Measurements from ENCODE around the gene ALDH1L2. TPM values are rescaled to one million over a fixed set of nuclear protein-coding genes. Genes with fewer than 3 reads are reported as not detected.
"Not testable (repeated sequence)": the region's sequence is repeated elsewhere in the genome, so short reads cannot be mapped to it uniquely, and the experiment has no call there.

Gene ALDH1L2
- polyA plus RNA-seq, 1 donor (not counting 4 experiments of a cell fraction or from before 2014, with no cell fraction given), result 1.8 TPM

GRCh38 chr12:105100207-105100985 is 16.1 kb upstream of the ALDH1L2 start:
- H3K4me1 ChIP-seq (ENCODE audit: control insufficient read depth, extremely low read depth, insufficient read depth, low read length), result peaks cover 3% of the 10 kb centered on the region
- no peaks in the 10 kb centered on the region for H4K20me1 ChIP-seq (ENCODE audit: control insufficient read depth, extremely low read depth, insufficient read depth, low read length)
- no peak overlapping the region for H3K9ac ChIP-seq (ENCODE audit: control insufficient read depth, extremely low read depth, insufficient read depth, low read length)
- H3K36me3 ChIP-seq (ENCODE audit: control insufficient read depth in 2 of 2, extremely low read depth in 1 of 2, insufficient read depth in 2 of 2, low read length in 2 of 2), result no peaks in the 10 kb centered on the region
- dilution Hi-C loops (cut with MboI; ENCODE audit: extremely low pct_ligation_motif_present, low sequenced_read_pairs), result no loop called here
- no peak for DNase-seq (ENCODE audit: low read depth, low spot score)
- no peak for TF ChIP-seq EZH2 (IDR thresholded peaks at IDR 0.05; ENCODE audit: low read length)
- no peak for TF ChIP-seq CTCF (optimal IDR thresholded peaks at IDR 0.05 in 1 of 3, IDR thresholded peaks at IDR 0.05 in 1 of 3, conservative IDR thresholded peaks at IDR 0.05 in 1 of 3; ENCODE audit: extremely low read depth in 1 of 3, insufficient read depth in 2 of 3, low read length in 3 of 3)
- no peaks in the 10 kb centered on the region for H3K9me1 ChIP-seq (ENCODE audit: control insufficient read depth, extremely low read depth, insufficient read depth, low read length)
- no peaks in the 10 kb centered on the region for H3K79me2 ChIP-seq (ENCODE audit: control insufficient read depth, insufficient read depth, low read length)
- no peak overlapping the region for H3K27ac ChIP-seq (ENCODE audit: control insufficient read depth, insufficient read depth, low read length)
- no peak overlapping the region for H2AFZ ChIP-seq (ENCODE audit: control insufficient read depth, low read length)
- H3K9me3 ChIP-seq (ENCODE audit: control insufficient read depth, low read depth, low read length), result no peaks in the 10 kb centered on the region
- no peak overlapping the region for H3K4me3 ChIP-seq (ENCODE audit: control insufficient read depth in 2 of 3, extremely low read depth in 1 of 3, insufficient read depth in 2 of 3, low read depth in 1 of 3, low read length in 3 of 3)
- peaks cover 6% of the 10 kb centered on the region for H3K27me3 ChIP-seq (ENCODE audit: control insufficient read depth, extremely low read depth, insufficient read depth, low read length)
- no peak for FAIRE-seq
- H3K4me2 ChIP-seq (ENCODE audit: control insufficient read depth, extremely low read depth, insufficient read depth, low read depth, low read length), result no peak overlapping the region

- no peaks in the 10 kb centered on the region for H3K9me1 ChIP-seq (ENCODE audit: control insufficient read depth, extremely low read depth, insufficient read depth, low read length)
- no peak overlapping the region for H3K9ac ChIP-seq (ENCODE audit: control insufficient read depth, extremely low read depth, insufficient read depth, low read length)
- peaks cover 6% of the 10 kb centered on the region for H3K27me3 ChIP-seq (ENCODE audit: control insufficient read depth, extremely low read depth, insufficient read depth, low read length)
- H2AFZ ChIP-seq (ENCODE audit: control insufficient read depth, low read length), result no peak overlapping the region
- dilution Hi-C loops (cut with MboI; ENCODE audit: extremely low pct_ligation_motif_present, low sequenced_read_pairs), result no loop called here
- H3K4me1 ChIP-seq (ENCODE audit: control insufficient read depth, extremely low read depth, insufficient read depth, low read length), result peaks cover 3% of the 10 kb centered on the region
- DNase-seq (ENCODE audit: low read depth, low spot score), result no peak
- H3K36me3 ChIP-seq (ENCODE audit: control insufficient read depth in 2 of 2, extremely low read depth in 1 of 2, insufficient read depth in 2 of 2, low read length in 2 of 2), result no peaks in the 10 kb centered on the region
- H3K79me2 ChIP-seq (ENCODE audit: control insufficient read depth, insufficient read depth, low read length), result no peaks in the 10 kb centered on the region
- no peak overlapping the region for H3K27ac ChIP-seq (ENCODE audit: control insufficient read depth, insufficient read depth, low read length)
- H3K4me3 ChIP-seq (ENCODE audit: control insufficient read depth in 2 of 3, extremely low read depth in 1 of 3, insufficient read depth in 2 of 3, low read depth in 1 of 3, low read length in 3 of 3), result no peak overlapping the region
- no peak for TF ChIP-seq CTCF (optimal IDR thresholded peaks at IDR 0.05 in 1 of 3, IDR thresholded peaks at IDR 0.05 in 1 of 3, conservative IDR thresholded peaks at IDR 0.05 in 1 of 3; ENCODE audit: extremely low read depth in 1 of 3, insufficient read depth in 2 of 3, low read length in 3 of 3)
- no peak for TF ChIP-seq EZH2 (IDR thresholded peaks at IDR 0.05; ENCODE audit: low read length)
- H3K4me2 ChIP-seq (ENCODE audit: control insufficient read depth, extremely low read depth, insufficient read depth, low read depth, low read length), result no peak overlapping the region
- no peaks in the 10 kb centered on the region for H3K9me3 ChIP-seq (ENCODE audit: control insufficient read depth, low read depth, low read length)
- no peaks in the 10 kb centered on the region for H4K20me1 ChIP-seq (ENCODE audit: control insufficient read depth, extremely low read depth, insufficient read depth, low read length)
- no peak for FAIRE-seq
Observed at GRCh38 chr12:105099356-105099755, 15.1 kb upstream of the ALDH1L2 start.

- H3K4me1 ChIP-seq (ENCODE audit: control insufficient read depth, extremely low read depth, insufficient read depth, low read length); H3K27me3 ChIP-seq (ENCODE audit: control insufficient read depth, extremely low read depth, insufficient read depth, low read length); H3K79me2 ChIP-seq (ENCODE audit: control insufficient read depth, insufficient read depth, low read length); H3K9ac ChIP-seq (ENCODE audit: control insufficient read depth, extremely low read depth, insufficient read depth, low read length); H4K20me1 ChIP-seq (ENCODE audit: control insufficient read depth, extremely low read depth, insufficient read depth, low read length); dilution Hi-C loops (cut with MboI; ENCODE audit: extremely low pct_ligation_motif_present, low sequenced_read_pairs); H3K4me3 ChIP-seq (ENCODE audit: control insufficient read depth in 2 of 3, extremely low read depth in 1 of 3, insufficient read depth in 2 of 3, low read depth in 1 of 3, low read length in 3 of 3); FAIRE-seq; H3K9me1 ChIP-seq (ENCODE audit: control insufficient read depth, extremely low read depth, insufficient read depth, low read length); H3K27ac ChIP-seq (ENCODE audit: control insufficient read depth, insufficient read depth, low read length); H3K36me3 ChIP-seq (ENCODE audit: control insufficient read depth in 2 of 2, extremely low read depth in 1 of 2, insufficient read depth in 2 of 2, low read length in 2 of 2); DNase-seq (ENCODE audit: low read depth, low spot score); H3K4me2 ChIP-seq (ENCODE audit: control insufficient read depth, extremely low read depth, insufficient read depth, low read depth, low read length); H3K9me3 ChIP-seq (ENCODE audit: control insufficient read depth, low read depth, low read length); H2AFZ ChIP-seq (ENCODE audit: control insufficient read depth, low read length): not testable (repeated sequence)
Observed at GRCh38 chr12:105095338-105095737, 11.1 kb upstream of the ALDH1L2 start.
